NB4 (cell line): Measurements from ENCODE around the gene ZNF334.

Experiments
- DNase-seq: peaks from one replicate; pipeline ENCODE4 v3.0.0; 2010; ENCODE audit warnings: low read depth
- H3K4me3 ChIP-seq: one replicate; pipeline ENCODE4 v1.5.1; 2011; ENCODE audit warnings: mild to moderate bottlenecking, low read depth, low read length, moderate library complexity
- MYC ChIP-seq: IDR thresholded peaks from 2 replicates; pipeline ENCODE4 v1.6.1; 2011; ENCODE audit warnings: low read depth, low read length
- POLR2A ChIP-seq: IDR thresholded peaks from 2 replicates; pipeline ENCODE4 v1.6.1; 2011; ENCODE audit warnings: mild to moderate bottlenecking; ENCODE audit not compliant: insufficient read length; ENCODE audit errors: extremely low read depth
- TF ChIP-seq, protein P1 (sequence below): IDR thresholded peaks from 2 replicates; pipeline ENCODE4 v1.6.1; 2011; ENCODE audit warnings: low read depth, low read length
- TF ChIP-seq, protein P2 (sequence below): IDR thresholded peaks from one replicate; pipeline ENCODE4 v1.5.1; 2012; ENCODE audit warnings: low read depth, low read length

ZNF334 gene

GRCh38 chr20:46456255-46457028, 56.9 kb downstream of the ZNF334 start:
- TF ChIP-seq MYC (no peak), POLR2A (no peak)
- TF ChIP-seq, protein P1, sequence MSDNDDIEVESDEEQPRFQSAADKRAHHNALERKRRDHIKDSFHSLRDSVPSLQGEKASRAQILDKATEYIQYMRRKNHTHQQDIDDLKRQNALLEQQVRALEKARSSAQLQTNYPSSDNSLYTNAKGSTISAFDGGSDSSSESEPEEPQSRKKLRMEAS, result no peak
- TF ChIP-seq, protein P2, sequence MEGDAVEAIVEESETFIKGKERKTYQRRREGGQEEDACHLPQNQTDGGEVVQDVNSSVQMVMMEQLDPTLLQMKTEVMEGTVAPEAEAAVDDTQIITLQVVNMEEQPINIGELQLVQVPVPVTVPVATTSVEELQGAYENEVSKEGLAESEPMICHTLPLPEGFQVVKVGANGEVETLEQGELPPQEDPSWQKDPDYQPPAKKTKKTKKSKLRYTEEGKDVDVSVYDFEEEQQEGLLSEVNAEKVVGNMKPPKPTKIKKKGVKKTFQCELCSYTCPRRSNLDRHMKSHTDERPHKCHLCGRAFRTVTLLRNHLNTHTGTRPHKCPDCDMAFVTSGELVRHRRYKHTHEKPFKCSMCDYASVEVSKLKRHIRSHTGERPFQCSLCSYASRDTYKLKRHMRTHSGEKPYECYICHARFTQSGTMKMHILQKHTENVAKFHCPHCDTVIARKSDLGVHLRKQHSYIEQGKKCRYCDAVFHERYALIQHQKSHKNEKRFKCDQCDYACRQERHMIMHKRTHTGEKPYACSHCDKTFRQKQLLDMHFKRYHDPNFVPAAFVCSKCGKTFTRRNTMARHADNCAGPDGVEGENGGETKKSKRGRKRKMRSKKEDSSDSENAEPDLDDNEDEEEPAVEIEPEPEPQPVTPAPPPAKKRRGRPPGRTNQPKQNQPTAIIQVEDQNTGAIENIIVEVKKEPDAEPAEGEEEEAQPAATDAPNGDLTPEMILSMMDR, result no peak

DNA sequence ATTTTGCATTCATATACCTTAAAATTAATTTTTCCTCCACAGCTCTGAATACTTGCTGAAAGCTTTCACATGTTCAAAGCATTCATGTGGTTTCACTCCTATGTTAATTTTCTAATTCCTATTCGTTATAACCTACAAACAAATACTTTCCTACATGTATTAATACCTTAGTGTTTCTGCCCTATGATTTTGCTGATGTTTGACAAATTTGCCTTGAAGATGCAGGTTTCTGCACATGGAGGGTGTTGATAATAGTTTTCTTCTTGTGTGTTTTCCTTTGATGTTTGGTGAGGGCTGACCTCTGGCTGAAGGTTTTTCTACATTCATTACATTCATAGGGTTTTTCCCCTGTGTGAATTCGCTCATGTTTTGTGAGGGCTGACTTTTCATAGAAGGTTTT, 57.6 kb downstream of the ZNF334 start:
- no peak overlapping the region for H3K4me3 ChIP-seq
- DNase-seq, result no peak
- TF ChIP-seq MYC, result no peak

More at GRCh38 chr20:46456255-46457028, 56.9 kb downstream of the ZNF334 start:
- DNase-seq, result no peak
- H3K4me3 ChIP-seq, result no peak overlapping the region
